Right renal pelvis (tissue), 4 donors: ENCODE data around the gene KRTAP12-3. TPM values are rescaled to one million over a fixed set of nuclear protein-coding genes. Genes with fewer than 3 reads are reported as not detected.

ENCODE experiments used
- DNase-seq, 4 donors: peaks; one replicate each; pipeline ENCODE4 v3.0.0-alpha.2; 2013; ENCODE audit warnings: low read depth in 4 of 4, low spot score in 3 of 4, missing footprints in 1 of 4
- polyA plus RNA-seq, 4 donors: library from polyadenylated mRNA; unstranded; fragments of 120-200 nt; gene quantifications; one replicate each; pipeline ENCODE4 v1.2.1, GENCODE V29; 2013; ENCODE audit not compliant: insufficient read length in 4 of 4

Gene KRTAP12-3
- polyA plus RNA-seq, 4 donors = not detected

DNA sequence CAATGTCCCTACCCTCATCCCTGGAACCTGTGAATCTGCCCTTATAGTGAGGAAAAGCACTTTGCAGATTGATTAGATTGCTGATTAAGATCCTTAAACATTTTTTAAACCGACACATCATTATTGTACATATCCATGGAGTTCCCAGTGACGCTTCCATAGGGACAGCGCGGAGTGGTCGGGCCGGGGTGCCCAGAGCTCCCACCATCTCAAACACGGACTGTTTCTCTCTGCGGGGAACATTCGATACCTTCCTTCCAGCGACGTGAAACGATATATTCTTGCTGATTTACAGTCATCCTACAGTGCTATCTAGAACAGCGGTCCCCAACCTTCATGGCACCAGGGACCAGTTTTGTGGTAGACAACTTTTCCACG is 43.3 kb downstream of the KRTAP12-3 start:
- DNase-seq = no peak

DNA sequence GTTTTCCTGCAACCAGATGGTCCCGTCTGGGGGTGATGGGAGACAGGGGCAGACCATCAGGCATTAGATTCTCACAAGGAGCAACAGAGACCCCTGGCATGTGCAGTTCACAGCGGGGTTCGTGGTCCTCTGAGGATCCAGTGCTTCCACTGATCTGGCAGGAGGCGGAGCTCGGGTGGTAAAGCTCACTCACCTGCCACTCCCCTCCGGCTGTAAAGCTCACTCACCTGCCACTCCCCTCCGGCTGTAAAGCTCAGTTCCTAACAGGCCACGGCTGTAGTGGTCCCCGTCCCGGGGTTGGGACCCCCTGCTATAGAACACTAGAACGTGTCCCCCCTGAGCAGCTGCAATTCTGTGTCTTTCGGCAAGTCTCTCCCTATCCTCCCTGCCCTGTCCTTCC is 43.8 kb downstream of the KRTAP12-3 start:
- no peak for DNase-seq

DNA sequence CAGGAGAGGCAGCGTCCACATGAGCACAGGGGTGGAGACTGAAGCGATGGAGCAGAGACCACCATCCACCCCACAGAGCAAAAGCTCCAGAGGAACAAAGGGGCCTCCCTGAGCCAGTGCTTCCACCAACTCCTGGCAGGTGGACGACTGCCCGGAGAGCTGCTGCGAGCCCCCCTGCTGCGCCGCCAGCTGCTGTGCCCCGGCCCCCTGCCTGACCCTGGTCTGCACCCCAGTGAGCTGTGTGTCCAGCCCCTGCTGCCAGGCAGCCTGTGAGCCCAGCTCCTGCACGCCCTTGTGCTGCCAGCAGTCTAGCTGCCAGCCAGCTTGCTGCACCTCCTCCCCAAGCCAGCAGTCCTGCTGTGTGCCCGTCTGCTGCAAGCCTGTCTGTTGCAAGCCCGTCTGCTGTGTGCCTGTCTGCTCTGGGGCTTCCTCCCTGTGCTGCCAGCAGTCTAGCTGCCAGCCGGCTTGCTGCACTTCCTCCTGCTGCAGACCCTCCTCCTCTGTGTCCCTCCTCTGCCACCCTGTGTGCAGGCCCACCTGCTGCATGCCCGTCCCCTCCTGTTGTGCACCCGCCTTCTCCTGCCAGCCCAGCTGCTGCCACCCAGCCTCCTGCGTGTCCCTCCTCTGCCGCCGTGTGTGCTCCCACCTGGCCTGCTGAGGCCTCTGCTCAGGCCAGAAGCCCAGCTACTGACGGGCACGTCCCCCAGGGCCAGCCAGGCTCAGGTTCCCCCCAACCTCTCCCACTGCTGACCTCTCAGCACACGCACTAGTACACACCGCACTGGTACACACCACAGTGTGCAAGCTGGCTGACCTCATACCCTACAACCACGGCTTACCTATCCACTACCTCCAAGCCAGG is 44.6 kb downstream of the KRTAP12-3 start:
- no peak for DNase-seq

DNA sequence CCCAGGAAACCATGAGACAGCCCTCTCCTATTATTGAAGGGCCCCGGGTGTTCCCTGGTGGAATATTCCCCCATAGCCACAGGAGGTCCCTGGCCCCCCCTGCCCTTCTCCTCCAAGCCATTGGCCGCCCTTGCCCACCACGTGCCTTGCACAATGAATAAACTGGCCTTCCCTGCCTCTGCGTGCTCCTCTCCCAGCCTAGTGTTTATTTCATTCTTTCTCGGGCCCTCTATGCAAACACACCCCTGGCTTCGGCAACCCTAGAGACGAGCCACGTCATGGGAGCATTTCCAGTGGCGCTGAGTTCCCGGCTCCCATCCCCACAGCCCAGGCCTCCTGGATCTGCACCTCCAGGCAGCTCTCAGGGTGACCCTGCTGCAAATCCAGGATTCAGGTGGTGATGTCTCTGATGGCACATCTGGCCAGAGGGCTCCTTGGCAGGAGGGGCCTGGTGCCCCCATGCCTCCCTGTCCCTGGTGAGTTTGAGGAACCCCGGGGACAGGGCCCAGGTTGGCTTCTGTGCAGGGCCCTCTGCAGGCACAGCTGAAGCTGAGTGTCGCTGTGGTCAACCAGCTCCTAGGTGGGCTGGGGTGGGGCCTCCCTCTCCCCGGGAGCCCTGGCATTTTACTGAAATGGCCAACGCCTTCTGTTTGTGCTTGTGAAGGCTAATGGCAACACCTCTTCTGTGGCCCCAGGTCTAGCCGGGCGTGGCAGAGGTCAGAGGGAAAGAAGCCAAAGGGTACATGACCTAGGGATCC is 45.4 kb downstream of the KRTAP12-3 start:
- no peak for DNase-seq

DNA sequence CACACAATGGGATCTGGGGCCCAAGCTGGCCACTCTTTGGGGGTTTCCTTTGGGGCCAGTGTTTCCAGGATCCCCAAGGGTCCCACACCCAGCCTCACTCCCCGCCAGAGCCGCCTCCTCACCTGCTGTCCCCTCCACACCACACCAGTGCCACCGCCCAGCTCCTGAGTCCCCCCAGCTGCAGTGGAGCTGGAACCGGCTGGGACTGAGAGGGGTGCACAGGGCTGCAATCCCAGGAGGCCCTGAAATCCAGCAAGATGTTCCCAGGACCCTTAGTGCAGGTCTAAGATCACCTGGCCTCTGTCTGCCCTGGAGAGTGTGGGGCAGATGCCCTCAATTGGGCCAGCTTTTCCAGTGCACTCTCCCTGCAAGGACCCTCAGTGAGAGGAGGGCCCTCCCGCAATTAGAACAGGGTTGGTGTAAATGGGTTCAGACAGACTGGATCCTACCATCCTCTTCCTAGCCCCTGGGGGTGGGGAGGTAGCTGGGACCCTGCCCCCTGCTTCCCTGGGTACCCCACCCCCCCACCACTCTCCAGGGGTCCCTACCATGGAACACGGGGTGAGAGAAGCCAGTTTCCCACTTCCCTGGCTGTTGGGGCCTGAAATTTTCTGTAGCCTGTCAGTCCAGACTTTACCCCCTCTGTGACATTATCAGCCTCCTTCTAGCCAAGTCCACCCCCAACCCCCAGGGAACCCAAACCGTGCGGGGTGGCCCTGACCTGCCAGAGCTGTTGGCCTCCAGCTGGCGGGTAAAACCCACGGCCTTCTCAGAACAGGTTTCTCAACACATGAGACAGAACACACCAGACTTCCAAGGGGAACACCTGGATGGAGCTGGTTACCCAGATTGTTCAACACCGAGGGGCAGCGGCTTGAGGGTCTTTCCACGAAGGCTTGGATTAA is 46.3 kb downstream of the KRTAP12-3 start:
- DNase-seq = no peak

DNA sequence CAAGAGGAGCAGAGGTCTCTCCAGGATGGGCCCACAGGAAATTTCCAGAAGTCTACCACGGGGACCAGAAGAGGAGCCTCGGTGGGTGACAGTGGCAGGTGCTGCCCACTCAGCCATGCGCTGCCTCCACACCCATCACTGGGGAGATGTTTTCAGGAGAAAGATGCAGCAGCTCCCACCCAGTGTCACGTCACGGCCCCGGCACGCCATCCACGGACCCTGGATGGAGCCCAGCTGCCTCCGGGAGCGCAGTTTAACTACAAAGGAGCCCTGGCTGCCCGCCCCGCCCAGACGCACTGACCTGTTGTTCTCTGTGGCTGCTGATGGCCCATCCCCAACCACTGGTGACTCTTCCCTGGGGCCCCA is 46.9 kb downstream of the KRTAP12-3 start:
- DNase-seq = no peak

DNA sequence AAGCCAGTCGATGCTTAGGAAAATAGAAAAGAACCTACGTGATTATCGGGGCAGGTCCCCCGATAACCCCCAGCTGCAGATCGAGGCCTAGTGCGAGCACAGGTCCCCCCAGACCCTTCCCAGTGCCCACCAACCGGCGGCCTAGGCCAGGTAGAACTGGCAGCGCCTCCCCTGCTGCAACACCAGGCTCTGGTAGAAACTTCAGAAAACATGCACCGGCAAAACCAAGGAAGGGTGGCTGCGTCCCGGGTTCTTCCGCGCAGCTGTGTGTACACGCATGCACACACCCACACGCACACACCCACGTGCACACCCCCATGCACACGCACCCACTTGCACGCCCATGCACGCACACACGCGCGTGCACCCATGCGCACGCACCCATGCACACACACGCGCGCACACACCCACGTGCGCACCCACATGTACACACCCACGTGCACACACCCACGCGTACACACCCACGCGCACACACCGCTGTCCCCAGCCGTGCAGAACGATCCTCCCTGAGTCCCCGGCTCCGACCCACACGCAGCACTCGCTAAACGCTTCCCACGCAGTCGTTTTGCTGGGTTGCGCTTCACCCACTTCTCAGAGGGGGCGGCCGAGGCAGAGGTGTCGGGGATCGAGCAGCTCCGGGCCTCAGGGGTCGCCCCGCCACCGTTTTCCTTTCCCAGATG is 48.4 kb downstream of the KRTAP12-3 start:
- no peak for DNase-seq

DNA sequence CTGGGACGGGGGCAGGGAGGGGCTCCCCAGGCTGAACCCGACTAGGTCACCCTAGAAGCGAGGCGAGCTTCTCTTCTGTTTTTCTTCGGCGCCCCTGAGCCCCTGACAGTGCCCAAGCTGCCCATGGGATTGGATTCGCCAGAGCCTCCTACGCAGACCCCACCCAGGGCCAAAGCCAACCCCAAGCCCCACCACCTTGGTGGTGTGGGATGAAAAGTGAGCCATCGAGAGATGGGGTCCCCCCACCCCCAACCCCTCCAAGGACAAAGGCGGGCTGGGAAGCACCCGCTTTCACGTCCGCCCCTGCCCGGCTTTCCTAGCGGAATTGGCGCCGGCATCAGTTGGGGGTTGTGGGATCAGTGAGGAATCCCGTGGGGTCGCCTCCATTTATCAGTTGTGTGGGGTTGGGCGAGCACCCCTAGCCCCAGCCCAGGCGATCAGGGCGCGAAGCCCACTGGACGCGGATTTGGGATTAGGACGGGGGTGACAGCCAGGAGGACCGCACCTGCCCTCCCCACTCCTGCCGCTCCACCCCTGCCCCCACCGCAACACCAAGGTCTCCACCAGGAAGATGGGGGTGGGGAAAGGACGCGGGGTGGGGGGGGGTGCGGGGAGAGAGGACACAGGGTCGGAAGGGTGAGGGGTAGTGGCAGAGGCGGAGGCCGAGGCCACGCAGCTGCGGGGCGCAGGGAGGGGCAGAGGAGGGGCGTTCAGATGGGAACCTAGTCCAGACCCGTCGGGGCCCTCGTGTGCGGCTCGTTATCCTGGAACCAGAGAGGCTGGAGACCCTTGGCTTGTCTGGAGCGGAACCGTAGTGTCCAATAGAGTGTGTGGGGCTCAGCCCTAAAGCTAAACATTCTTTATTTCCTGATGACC is 49.2 kb downstream of the KRTAP12-3 start:
- DNase-seq = no peak

Other genes starting within 250 kb of the KRTAP12-3 start
- gene LRRC3, start 202.4 kb upstream of the KRTAP12-3 start, polyA plus RNA-seq = 1 to 10 TPM; 4.3 to 5.4 (median 4.9) TPM
- gene KRTAP10-1, start 117.7 kb upstream of the KRTAP12-3 start, polyA plus RNA-seq = not detected
- under 1 TPM in 1 of 4 donors, not detected in 3; 0.05 TPM for gene KRTAP10-2, start 106.4 kb upstream of the KRTAP12-3 start, polyA plus RNA-seq
- gene KRTAP10-3, start 99.1 kb upstream of the KRTAP12-3 start, polyA plus RNA-seq = not detected
- gene KRTAP10-4, start 84.2 kb upstream of the KRTAP12-3 start, polyA plus RNA-seq = not detected
- not detected for gene KRTAP10-5, start 77.3 kb upstream of the KRTAP12-3 start, polyA plus RNA-seq
- gene KRTAP10-6, start 65.4 kb upstream of the KRTAP12-3 start, polyA plus RNA-seq = not detected
- gene KRTAP10-7, start 57.3 kb upstream of the KRTAP12-3 start, polyA plus RNA-seq = not detected
- gene KRTAP10-8, start 45.9 kb upstream of the KRTAP12-3 start, polyA plus RNA-seq = not detected
- not detected for gene KRTAP10-9, start 30.8 kb upstream of the KRTAP12-3 start, polyA plus RNA-seq
- gene KRTAP10-10, start 20.6 kb upstream of the KRTAP12-3 start, polyA plus RNA-seq = not detected
- not detected for gene KRTAP10-11, start 11.5 kb upstream of the KRTAP12-3 start, polyA plus RNA-seq
- gene KRTAP12-4, start 3.3 kb upstream of the KRTAP12-3 start, polyA plus RNA-seq = not detected
- gene KRTAP12-2, start 9.0 kb downstream of the KRTAP12-3 start, polyA plus RNA-seq = not detected
- not detected for gene KRTAP12-1, start 24.2 kb downstream of the KRTAP12-3 start, polyA plus RNA-seq
- not detected for gene KRTAP10-12, start 39.2 kb downstream of the KRTAP12-3 start, polyA plus RNA-seq
- 1 to 10 TPM in 1 of 4 donors, under 1 TPM in 3; 0.60 to 1.2 (median 0.82) TPM for gene TSPEAR, start 53.6 kb downstream of the KRTAP12-3 start, polyA plus RNA-seq
- 10 to 100 TPM; 76.2 to 97.8 (median 84.2) TPM for gene UBE2G2, start 143.9 kb downstream of the KRTAP12-3 start, polyA plus RNA-seq
- 100 to 1,000 TPM; 112 to 128 (median 121) TPM for gene SUMO3, start 160.1 kb downstream of the KRTAP12-3 start, polyA plus RNA-seq
- 100 to 1,000 TPM; 283 to 306 (median 289) TPM for gene PTTG1IP, start 215.8 kb downstream of the KRTAP12-3 start, polyA plus RNA-seq